PFSK-1 (cell line): ENCODE measurements around the gene CNGB1.

Experiments used
- POLR2AphosphoS5 ChIP-seq: IDR thresholded peaks from 2 replicates; pipeline ENCODE4 v1.6.1; 2012; ENCODE audit warnings: low read depth, mild to moderate bottlenecking, control low read depth, low read length, moderate library complexity
- TAF1 ChIP-seq: IDR thresholded peaks from 2 replicates; pipeline ENCODE4 v1.6.1; 2012; ENCODE audit warnings: low read length, control low read depth, borderline replicate concordance; ENCODE audit not compliant: insufficient read depth

GRCh38 chr16:58002936-58003335 lies 32.0 kb upstream of the CNGB1 start:
- no peak for TF ChIP-seq POLR2AphosphoS5
- TF ChIP-seq TAF1 = no peak
